AG04450 (cell line): ENCODE measurements around the gene SENP8. TPM values are rescaled to one million over a fixed set of nuclear protein-coding genes. Genes with fewer than 3 reads are reported as not detected.
"Not testable (repeated sequence)": the region's sequence is repeated elsewhere in the genome, so short reads cannot be mapped to it uniquely, and the experiment has no call there.

Source experiments
- CTCF ChIA-PET: fragments of 300-600, 350-600 bp; formaldehyde crosslinking; extraction: SDS; loops from one replicate; lab custom pipeline; 2022; ENCODE audit warnings: antibody characterized with exemption, inconsistent platforms; lab: Charles Lee
- POLR2A ChIA-PET: fragments of 350-600 bp; formaldehyde crosslinking; extraction: SDS; loops from one replicate; lab custom pipeline; 2021; ENCODE audit warnings: antibody characterized with exemption, inconsistent platforms; lab: Yijun Ruan, JAX
- DNase-seq: peaks from one replicate; pipeline ENCODE4 v3.0.0-alpha.2; 2011; ENCODE audit warnings: low read depth, low spot score
- H3K27ac ChIP-seq: one replicate; pipeline ENCODE4 v1.5.1; 2012; ENCODE audit warnings: low read depth, low read length, control low read depth
- H3K27me3 ChIP-seq: one replicate; pipeline ENCODE4 v1.6.0; 2012; ENCODE audit warnings: low read length; ENCODE audit not compliant: control insufficient read depth, insufficient read depth
- H3K4me3 ChIP-seq: 2 replicates; pipeline ENCODE4 v1.5.1; 2011; ENCODE audit warnings: mild to moderate bottlenecking, low read depth, low read length, control low read depth
- H3K9me3 ChIP-seq: 2 replicates; pipeline ENCODE4 v1.5.1; 2012; ENCODE audit warnings: low read length; ENCODE audit not compliant: control insufficient read depth, insufficient read depth
- CTCF ChIP-seq: IDR thresholded peaks from 2 replicates; pipeline ENCODE4 v1.5.1; 2011; ENCODE audit warnings: low read depth, low read length, control low read depth, inconsistent platforms
- polyA minus RNA-seq: library from RNA; depleted of rRNA, polyadenylated mRNA; stranded (reverse); fragments of >200 nt; gene quantifications from 2 replicates; pipeline ENCODE4 v1.2.3, GENCODE V29; 2011; rRNA and poly(A)+ RNA removed
- polyA plus RNA-seq: library from polyadenylated mRNA; depleted of rRNA; stranded (reverse); fragments of >200 nt; gene quantifications from 2 replicates; pipeline ENCODE4 v1.2.3, GENCODE V29; 2011; rRNA removed

SENP8 gene
- polyA plus RNA-seq (3.9 and 5.3 TPM in 2 replicates), polyA minus RNA-seq (7.6 and 9.8 TPM in 2 replicates)

GRCh38 chr15:72118017-72118978 lies at the start of gene SENP8, which contains the start of gene MYO9A:
SENP8 (plus strand) TSS chr15:72118403; CDS start chr15:72139624, 21,221 bp downstream.
MYO9A (minus strand) TSS chr15:72118150; CDS start chr15:72046563, 71,587 bp downstream.
- DNase-seq, result peak; percentile 96
- CTCF ChIA-PET, result interaction anchor here (1.0 kb wide), 1 partner anchor 109 kb away, joined by 3 read pairs; no protein-coding TSS in a partner anchor
- Histone ChIP-seq H3K27me3 (no peaks in the 10 kb centered on the region), H3K4me3 (peak within 1 kb of the TSS; percentile 98), H3K27ac (peak within 1 kb of the TSS; percentile 99), H3K9me3 (no peaks in the 10 kb centered on the region)
- TF ChIP-seq CTCF, result no peak
- POLR2A ChIA-PET, result interaction anchor here (0.6 to 1.3 kb wide), 8 partner anchors 9 to 208 kb away, joined by 3 to 6 read pairs (median 3); no protein-coding TSS in a partner anchor

- H3K27ac ChIP-seq, result no peak overlapping the region
- no peaks in the 10 kb centered on the region for H3K9me3 ChIP-seq
- POLR2A ChIA-PET, result no interaction called here
- no peak for DNase-seq
- CTCF ChIA-PET, result no interaction called here
- TF ChIP-seq CTCF, result no peak
- H3K27me3 ChIP-seq, result no peaks in the 10 kb centered on the region
- no peak overlapping the region for H3K4me3 ChIP-seq
Measured at GRCh38 chr15:72068856-72069255, 49.3 kb upstream of the SENP8 start.

GRCh38 chr15:72070817-72071447 lies 47.3 kb upstream of the SENP8 start:
- POLR2A ChIA-PET, result no interaction called here
- Histone ChIP-seq H3K4me3 (no peak overlapping the region), H3K9me3 (no peaks in the 10 kb centered on the region), H3K27ac (no peak overlapping the region), H3K27me3 (no peaks in the 10 kb centered on the region)
- TF ChIP-seq CTCF, result no peak
- CTCF ChIA-PET, result no interaction called here
- no peak for DNase-seq

GRCh38 chr15:72071448-72071825 lies 46.8 kb upstream of the SENP8 start:
- CTCF ChIA-PET, POLR2A ChIA-PET, H3K4me3 ChIP-seq, H3K27ac ChIP-seq, H3K27me3 ChIP-seq, DNase-seq, H3K9me3 ChIP-seq: not testable (repeated sequence)

- TF ChIP-seq CTCF, result no peak
- Histone ChIP-seq H3K27me3 (no peaks in the 10 kb centered on the region), H3K27ac (no peak overlapping the region), H3K4me3 (no peak overlapping the region), H3K9me3 (no peaks in the 10 kb centered on the region)
- ChIA-PET CTCF (interaction anchor here (0.6 kb wide), 1 partner anchor 102 kb away, joined by 9 read pairs; no protein-coding TSS in a partner anchor), POLR2A (interaction anchor here (0.6 kb wide), 1 partner anchor 68 kb away, joined by 8 read pairs; no protein-coding TSS in a partner anchor)
- DNase-seq, result no peak
Measured at GRCh38 chr15:72074335-72075060, 43.7 kb upstream of the SENP8 start.
